Amniotic stem cell (primary cell): Measurements from ENCODE around the gene ANTXR1.
"Not testable (repeated sequence)": the region's sequence is repeated elsewhere in the genome, so short reads cannot be mapped to it uniquely, and the experiment has no call there.

ENCODE experiments used
- DNase-seq: peaks from one replicate; lab custom pipeline; 2025; lab: John Stamatoyannopoulos, UW

The ANTXR1 gene

GRCh38 chr2:69238449-69239031, 225.6 kb downstream of the ANTXR1 start:
- no peak for DNase-seq

GRCh38 chr2:69241093-69241492, 228.1 kb downstream of the ANTXR1 start:
- DNase-seq: no peak

DNA sequence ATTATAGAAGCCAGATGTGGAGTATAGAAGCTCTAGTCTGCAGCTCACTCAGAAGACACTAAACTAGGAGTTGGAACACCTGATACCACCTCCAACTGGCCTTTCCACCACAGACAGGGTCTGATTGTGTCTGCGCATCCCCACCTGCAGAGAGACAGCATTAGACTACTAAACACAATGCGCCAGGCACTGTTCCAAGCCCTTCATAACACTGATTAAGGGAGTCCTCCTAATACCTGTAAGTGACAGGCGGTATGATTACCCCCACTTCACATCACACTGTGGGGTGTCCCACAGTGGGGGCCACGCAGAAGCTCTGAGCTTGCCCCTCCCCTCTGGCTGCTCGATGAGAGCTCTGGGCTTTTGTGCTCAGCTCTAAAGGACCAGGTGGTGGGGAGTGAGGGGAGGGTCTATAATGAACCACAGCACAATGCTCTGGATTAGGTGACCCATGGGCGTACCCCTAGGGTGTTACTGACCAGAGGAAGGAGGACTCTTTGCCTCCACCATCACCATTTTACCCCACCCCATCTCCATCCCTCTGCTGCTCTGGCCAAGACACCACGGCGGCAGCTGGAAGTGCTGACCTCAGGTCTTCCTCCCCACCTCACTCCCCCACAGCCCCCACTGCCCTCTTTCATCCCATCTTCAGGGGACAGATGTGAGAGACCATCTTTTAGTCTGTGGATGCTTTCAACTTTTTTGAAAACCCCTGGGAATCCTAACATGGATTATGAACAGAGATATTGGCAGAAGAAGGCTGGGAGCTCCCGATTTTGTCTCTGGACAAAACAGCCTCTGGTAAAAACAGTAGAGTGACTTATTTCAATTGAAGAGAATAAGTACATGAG, 228.9 kb downstream of the ANTXR1 start:
- no peak for DNase-seq

DNA sequence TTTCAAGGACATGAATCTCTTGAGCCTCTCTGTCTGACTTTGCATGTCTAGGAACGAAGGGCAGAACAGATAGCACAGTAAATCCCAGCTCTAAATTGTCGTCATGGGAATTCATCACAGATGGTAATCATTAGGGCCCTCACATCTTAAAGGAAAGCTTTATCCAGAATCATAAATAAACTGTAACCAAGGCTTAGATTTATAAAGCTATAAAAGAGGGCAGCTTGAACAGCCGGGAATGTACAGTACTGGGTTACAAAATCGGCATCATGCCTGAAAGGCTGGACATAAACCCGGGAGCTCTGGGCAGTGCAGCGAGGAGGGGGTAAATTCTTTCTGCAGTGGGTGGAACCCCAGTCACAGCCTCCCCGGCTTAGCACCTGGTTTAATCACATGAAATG, 229.7 kb downstream of the ANTXR1 start:
- DNase-seq: peak; percentile 35

- no peak for DNase-seq
These were observed 230.7 kb downstream of the ANTXR1 start for GRCh38 chr2:69243652-69244051.

GRCh38 chr2:69244882-69245281, 231.9 kb downstream of the ANTXR1 start:
- no peak for DNase-seq

GRCh38 chr2:69247583-69247982, 234.6 kb downstream of the ANTXR1 start:
- DNase-seq: no peak

- DNase-seq: no peak
These were observed 235.3 kb downstream of the ANTXR1 start for GRCh38 chr2:69248232-69248631.

DNA sequence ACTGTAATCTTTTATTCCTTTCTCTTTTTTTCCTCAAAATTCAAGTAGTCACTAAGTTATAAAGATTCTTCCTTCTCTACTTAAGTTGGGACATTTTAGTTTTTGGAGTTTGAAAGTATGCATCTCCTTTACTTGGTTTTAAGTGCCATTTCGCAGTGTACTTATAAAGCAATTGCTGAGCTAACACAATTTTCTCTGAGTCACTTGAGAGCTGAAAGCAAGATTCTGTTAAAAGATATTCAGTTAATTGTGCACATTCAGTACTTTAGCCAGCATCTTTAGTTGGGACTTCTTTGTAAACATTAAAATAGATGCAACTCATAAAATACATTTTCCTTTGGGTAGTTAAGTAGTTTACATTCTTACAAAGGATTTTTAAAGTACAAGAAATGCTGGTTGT, 238.0 kb downstream of the ANTXR1 start:
- no peak for DNase-seq

GRCh38 chr2:69251943-69252342, 239.0 kb downstream of the ANTXR1 start:
- no peak for DNase-seq

- DNase-seq: no peak
These were observed 240.1 kb downstream of the ANTXR1 start for GRCh38 chr2:69253112-69253511.

DNA sequence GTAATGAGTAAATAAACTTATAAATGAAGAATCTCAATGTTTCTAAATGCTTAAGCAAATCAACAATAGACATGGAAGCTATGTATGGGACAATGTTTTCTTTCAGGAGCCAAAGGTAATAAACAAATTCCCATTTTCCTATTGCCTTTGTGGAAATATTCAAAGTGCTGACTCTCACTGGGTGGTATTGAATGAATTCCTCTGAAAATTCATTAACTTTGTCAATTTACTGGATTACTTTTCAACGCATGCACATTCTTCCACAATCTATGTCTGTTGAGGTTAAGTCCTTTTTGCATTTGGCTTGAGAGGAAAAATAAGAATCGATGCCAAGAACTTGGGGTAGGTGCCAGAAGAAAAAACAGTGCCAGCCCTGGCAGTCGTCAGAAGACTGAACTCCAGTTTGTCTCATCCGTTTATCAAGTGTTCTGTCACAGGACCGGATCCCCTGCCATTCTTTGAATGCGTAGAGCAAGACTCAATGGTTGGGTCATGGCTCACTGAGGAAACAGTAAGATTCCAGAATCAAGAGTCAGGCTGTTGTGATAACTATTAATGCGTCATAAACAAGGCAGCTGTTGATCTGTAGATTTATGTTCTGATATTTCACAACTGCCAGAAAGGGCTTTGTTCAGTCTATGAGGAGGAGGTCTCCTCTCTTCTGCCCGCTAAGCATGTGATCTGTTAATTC, 240.8 kb downstream of the ANTXR1 start:
- no peak for DNase-seq

- DNase-seq: no peak
These were observed 242.8 kb downstream of the ANTXR1 start for GRCh38 chr2:69255760-69256159.

- DNase-seq: not testable (repeated sequence)
These were observed 247.1 kb downstream of the ANTXR1 start for GRCh38 chr2:69259994-69260591.

DNA sequence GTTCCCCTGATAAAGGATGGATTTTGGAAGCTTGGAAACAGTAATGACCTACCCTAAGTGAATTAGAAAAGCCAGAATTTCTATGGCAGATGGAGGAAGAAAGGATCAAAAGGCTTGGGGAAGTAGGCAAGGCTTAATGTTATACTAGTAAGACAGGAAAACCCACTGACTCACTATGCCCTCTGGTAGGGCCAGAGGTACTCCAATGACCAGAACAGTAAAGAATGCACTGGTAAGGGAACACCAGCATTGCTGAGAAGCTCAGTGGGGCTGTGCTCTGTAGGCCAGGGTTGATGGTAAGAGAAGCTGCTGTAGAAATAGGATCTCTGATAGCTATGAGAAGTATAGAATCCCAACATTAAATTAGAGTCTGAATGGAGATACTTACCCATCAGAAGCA, 247.7 kb downstream of the ANTXR1 start:
- no peak for DNase-seq

DNA sequence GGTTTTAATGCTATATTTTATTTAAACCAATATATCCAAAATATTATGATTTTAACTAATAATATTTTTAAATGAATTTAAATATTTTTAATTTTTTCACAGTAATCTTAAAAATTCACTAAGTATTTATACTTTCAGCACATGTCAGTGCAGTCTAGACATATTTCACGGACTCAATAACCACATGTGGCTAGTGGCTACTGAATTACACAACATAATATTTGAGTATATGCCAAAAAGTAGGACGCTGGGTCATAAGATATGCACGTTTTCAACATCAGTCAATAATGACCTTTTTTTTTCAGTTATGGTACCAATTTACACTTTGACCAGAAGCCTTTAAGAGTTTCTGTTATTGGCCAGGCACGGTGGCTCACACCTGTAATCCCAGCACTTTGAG, 256.4 kb downstream of the ANTXR1 start:
- no peak for DNase-seq

GRCh38 chr2:69271831-69272257, 258.9 kb downstream of the ANTXR1 start:
- DNase-seq: no peak

GRCh38 chr2:69272803-69273471, 260.0 kb downstream of the ANTXR1 start:
- no peak for DNase-seq

DNA sequence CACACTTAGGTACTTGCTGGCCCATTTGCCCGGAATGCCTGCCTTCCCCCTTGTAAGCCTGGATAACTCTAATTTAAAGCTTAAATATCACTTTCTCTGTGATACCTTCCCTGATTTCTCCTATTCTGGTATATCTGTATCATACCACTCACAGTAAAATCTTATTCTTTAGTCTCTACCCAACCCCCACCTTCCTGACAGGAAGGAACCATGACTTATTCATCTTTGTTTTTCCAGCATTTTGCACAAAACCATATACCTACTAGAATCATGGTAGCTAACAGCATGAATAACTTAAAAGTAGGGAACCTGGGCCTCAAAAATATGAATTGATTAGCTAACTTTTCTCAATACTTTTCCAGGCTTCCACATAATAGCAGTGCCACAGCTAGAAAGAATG, 262.5 kb downstream of the ANTXR1 start:
- no peak for DNase-seq

- DNase-seq: no peak
These were observed 265.4 kb downstream of the ANTXR1 start for GRCh38 chr2:69278366-69278765.

GRCh38 chr2:69279211-69279610, 266.2 kb downstream of the ANTXR1 start:
- no peak for DNase-seq
